Stimulated activated CD4-positive, alpha-beta T cell treated with anti-CD3 and anti-CD28 coated beads, Interleukin-1b, Interleukin-23, amount 100 ng/mL, for 1 hour (primary cell): Measurements from ENCODE around the gene MRPL32.

Source experiments
- DNase-seq, 2 donors: peaks; one replicate each; pipeline ENCODE4 v3.0.0-alpha.2; 2020; ENCODE audit warnings: low read depth in 2 of 2

Gene MRPL32

DNA sequence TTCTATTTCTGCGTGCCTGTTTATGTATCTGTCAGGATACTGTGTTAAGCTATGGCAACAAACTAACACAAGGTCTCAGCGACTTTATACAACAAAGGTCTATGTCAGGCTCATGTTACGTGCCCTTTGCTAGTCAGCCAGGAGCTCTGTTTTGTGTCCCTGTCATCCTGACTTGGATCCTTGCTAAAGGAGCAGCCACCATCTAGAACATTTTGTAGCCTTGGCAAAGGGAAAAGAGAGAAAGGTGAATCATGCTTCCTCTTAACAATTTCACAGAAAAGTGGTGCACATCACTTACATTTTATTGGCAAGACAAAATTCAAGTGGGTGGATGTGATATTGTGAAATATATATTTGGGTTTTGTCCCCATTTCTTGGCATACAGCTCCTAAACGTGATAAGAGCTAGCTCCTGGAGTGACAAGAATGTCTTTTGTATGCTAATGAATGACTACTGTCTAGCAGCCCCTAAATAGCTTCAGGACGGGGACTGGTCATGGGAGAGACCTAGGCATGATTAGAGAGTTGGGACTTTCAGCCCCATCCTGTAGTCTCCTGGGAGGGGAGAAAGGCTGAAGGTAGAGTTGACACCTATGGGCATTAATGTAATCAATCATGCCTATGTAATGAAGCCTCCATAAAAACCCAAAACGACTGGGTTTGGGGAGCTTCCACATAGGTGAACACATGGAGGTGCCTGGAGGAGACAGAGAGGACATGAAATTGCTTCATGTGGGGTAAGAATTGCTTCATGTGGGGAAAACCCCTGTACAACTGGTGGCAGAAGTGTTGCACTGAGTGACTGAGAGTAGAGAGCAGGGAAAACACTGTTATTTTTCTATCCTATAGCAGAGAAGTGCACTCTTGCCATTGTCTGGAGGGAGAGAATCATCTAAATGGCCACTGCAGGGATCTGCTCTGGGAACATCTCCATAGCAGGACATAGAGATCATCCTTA lies 33.0 kb downstream of the MRPL32 start:
- DNase-seq, result no peak

- DNase-seq, result no peak
Observed at GRCh38 chr7:42967391-42967790, 35.2 kb downstream of the MRPL32 start.

DNA sequence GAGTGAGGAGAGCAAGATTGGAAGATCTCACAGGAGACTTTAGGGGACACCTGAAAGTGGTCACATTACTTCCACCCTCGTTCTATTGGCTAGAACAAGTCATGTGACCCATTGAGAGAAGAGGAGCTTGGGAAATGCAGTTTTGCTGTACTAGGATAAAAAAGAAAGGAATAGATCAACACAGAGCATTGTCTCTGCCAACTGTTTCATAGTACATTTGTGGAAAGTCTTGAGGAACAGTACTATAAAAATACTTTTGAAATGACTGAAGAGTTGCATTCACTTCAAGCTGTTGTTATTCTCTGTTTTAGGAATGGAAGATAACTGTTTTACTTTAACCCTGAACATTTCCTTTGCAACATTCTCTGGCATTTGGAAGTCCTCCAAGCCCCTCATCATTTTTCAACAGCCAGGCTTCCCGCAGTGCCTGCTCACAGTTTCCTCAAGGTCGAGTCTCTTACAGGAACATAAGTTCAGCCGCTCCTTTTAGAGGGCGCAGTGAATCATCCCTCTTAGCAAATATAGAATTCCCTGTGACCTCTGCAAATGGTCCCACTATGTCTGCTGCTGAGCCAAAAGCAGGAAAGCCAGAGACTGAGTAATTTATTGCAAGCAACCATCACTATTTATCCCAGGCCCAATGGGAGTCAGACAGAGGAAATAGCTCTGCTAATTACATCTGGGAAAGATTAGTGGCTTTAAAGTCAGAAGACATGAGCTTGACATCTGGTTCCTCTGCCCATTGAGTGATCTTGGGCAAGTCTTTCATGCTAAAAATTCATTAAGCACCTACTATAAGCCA lies 40.7 kb downstream of the MRPL32 start:
- no peak for DNase-seq

DNA sequence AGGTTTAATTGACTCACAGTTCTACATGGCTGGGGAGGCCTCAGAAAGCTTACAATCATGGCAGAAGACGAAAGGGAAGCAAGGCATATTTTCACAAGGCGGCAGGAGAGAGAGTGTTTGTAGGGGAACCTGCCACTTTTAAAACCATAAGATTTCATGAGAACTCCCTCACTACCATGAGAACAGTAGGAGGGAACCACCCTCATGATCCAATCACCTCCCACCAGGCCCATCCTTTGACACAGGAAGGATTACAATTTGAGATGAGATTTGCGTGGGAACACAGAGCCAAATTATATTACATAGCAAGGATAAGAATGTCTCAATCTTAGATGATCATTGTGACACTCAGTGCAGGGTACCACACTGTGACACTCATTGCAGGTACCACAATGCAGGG lies 44.2 kb downstream of the MRPL32 start:
- DNase-seq, result no peak

- DNase-seq, result no peak
Observed at GRCh38 chr7:42978496-42978895, 46.3 kb downstream of the MRPL32 start.

DNA sequence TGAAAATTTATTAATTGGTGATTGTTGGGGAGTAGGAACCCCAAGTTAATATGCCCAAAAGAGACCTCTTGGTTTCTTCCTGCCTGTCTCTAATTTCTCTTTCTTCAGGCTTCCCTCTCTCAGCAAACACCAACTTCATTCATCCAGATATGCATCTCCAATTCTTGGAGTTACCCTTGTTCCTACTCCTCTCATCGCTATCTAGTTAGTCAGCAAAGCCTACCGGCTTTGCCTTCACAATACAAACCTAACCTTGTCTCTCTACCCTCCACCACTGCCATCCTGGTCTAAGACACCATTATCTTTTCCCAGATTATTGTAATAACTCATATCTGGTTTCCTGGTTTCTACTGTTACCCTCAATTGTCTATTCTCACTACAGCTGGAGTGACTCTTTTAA lies 47.9 kb downstream of the MRPL32 start:
- no peak for DNase-seq

DNA sequence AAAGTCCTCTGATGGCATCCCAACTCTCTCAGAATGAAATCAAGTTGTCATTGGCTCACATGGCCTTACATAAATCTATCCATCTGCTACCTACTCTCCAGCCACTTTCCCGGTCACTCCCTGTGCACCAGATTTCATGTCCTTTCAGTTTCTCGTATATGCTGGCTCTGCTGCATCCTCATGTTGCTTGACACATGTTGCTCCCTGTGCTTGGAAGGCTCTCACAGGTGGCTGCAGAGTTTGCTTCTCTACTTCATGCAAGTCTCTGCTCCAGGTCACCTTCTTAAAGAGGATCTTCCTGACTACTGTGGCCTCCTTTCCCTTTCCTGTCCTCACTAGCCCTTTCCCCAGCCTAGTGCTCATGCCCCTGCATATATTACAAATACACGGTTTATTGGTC lies 48.3 kb downstream of the MRPL32 start:
- no peak for DNase-seq

- no peak for DNase-seq
Observed at GRCh38 chr7:42981601-42982000, 49.4 kb downstream of the MRPL32 start.

- DNase-seq, result no peak
Observed at GRCh38 chr7:42982604-42983115, 50.5 kb downstream of the MRPL32 start.

DNA sequence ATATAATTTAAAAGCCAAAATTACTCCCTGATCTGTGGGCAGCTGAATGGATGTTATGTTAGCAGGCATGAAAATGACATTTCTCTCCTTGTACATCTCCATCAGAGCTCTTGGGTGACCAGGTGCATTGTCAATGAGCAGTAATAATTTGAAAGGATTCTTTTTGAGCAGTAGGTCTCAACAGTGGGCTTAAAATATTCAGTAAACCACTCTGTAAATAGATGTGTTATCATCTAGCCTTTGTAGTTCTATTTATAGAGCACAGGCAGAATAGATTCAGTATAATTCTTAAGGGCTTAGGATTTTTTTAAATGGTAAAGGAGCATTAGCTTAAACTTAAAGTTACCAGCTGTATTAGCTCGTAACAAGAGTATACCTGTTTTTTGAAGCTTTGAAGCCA lies 52.0 kb downstream of the MRPL32 start:
- DNase-seq, result no peak

DNA sequence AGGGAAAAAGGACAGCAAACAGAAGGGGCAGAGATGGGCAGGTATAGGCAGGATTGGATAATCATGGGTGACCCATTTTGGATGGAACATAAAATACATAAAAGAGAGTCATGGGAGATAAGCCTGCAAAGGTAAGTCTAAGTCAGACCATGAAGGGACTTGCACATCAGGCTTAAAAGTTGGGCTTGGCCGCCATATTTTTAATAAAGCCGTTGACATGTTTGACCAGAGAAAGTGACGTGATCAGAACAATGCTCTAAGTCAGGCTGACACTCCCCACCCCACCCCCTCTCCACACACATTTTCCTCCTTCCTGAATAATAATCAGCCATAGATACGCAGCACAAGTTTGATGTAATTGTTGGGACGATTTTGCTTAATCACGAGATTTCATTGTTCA lies 54.0 kb downstream of the MRPL32 start:
- DNase-seq, result no peak

GRCh38 chr7:42986781-42987248 lies 54.6 kb downstream of the MRPL32 start:
- DNase-seq, result no peak
